Right lobe of liver (tissue), 6 donors: ENCODE measurements around the gene WDR1. TPM values are rescaled to one million over a fixed set of nuclear protein-coding genes. Genes with fewer than 3 reads are reported as not detected.
"Not testable (repeated sequence)": the region's sequence is repeated elsewhere in the genome, so short reads cannot be mapped to it uniquely, and the experiment has no call there.

Source experiments
- ATAC-seq, 4 donors: fragments of 200-7000 bp; cut with Tn5 transposase; one replicate each; pipeline ENCODE4 v1.9.1; 2020; ENCODE audit warnings: mild to moderate bottlenecking in 4 of 4, moderate library complexity in 4 of 4
- DNase-seq, 3 donors: peaks; one replicate each; pipeline ENCODE4 v3.0.0-alpha.2; 2020
- H3K27ac ChIP-seq, 3 donors: fragments of 200-600 bp; one replicate each; pipeline ENCODE4 v1.8.0; 2022
- H3K27me3 ChIP-seq, 2 donors: fragments of 200-600 bp; one replicate each; pipeline ENCODE4 v1.8.0; 2022
- H3K36me3 ChIP-seq, 4 donors: fragments of 200-600 bp; sonication (generic) in 1 of 4; one replicate each; pipeline versions ENCODE4 v1.5.1 to v1.8.0; 2017 to 2022; ENCODE audit warnings: control low read depth in 1 of 4
- H3K4me1 ChIP-seq, 4 donors: fragments of 200-600 bp; sonication (generic) in 1 of 4; one replicate each; pipeline versions ENCODE4 v1.5.1 to v1.8.0; 2017 to 2022; ENCODE audit warnings: control low read depth in 1 of 4
- H3K4me3 ChIP-seq, 3 donors: fragments of 200-600 bp; one replicate each; pipeline ENCODE4 v1.8.0; 2022
- H3K9me3 ChIP-seq, 4 donors: fragments of 200-600 bp; sonication (generic) in 1 of 4; one replicate each; pipeline versions ENCODE4 v1.5.1 to v1.8.0; 2017 to 2022; ENCODE audit warnings: control low read depth in 1 of 4
- CTCF ChIP-seq, 4 donors: fragments of 200-600 bp in 3 of 4; fragments of 450-650 bp in 1 of 4; IDR thresholded peaks; one replicate each; pipeline versions ENCODE4 v1.5.1 to v1.8.0; 2016 to 2022; ENCODE audit warnings: antibody characterized with exemption in 4 of 4, mild to moderate bottlenecking in 2 of 4
- POLR2A ChIP-seq: fragments of 450-650 bp; IDR thresholded peaks from one replicate; pipeline ENCODE4 v1.6.1; 2017; ENCODE audit warnings: antibody characterized with exemption, mild to moderate bottlenecking
- WGBS: methylation state at CpG from one replicate; pipeline ENCODE4 v1.1.6; 2018; ENCODE audit warnings: low coverage, low lambda C conversion rate; ENCODE audit not compliant: insufficient coverage; ENCODE audit errors: missing lambda C conversion rate; 5-methylcytosine and 5-hydroxymethylcytosine counted together
- intact Hi-C, 2 donors: fragments of 100-400 bp; cut with DNase I; formaldehyde crosslinking; loops; one replicate each; pipeline versions ENCODE4 v1.11.2 to v1.14.1; 2022
- total RNA-seq, 6 experiments: library from RNA; depleted of rRNA in 2 of 6; stranded (reverse); fragments of >200 nt in 2 of 6; fragmentation: NEBNext Ultra II Directional in 3 of 6; extraction: Animal tissue kit (Norgen Biotek cat#: 25700) in 3 of 6; gene quantifications; one replicate each; pipeline versions ENCODE4 v1.1.0 to v1.2.4, GENCODE V29; 2016 to 2023
- donor health status: DM: no; HTN: yes; CAD: no.
- donor health status: DM: no; HTN: no; CAD: no.
- donor health status: DM: no; HTN: no; CAD: no.
- donor health status: DM: no; HTN: yes; CAD: no.
- donor health status: DM: no; HTN: yes; CAD: no.

WDR1 gene
- total RNA-seq, 6 experiments from 2014 or later: 65.1 to 149 (median 76.4) TPM

GRCh38 chr4:10131202-10131601, 14.6 kb upstream of the WDR1 start:
- WGBS: no CpG with 5 or more reads among the region's 10 CpGs
- no peak for ATAC-seq
- no peak for DNase-seq

DNA sequence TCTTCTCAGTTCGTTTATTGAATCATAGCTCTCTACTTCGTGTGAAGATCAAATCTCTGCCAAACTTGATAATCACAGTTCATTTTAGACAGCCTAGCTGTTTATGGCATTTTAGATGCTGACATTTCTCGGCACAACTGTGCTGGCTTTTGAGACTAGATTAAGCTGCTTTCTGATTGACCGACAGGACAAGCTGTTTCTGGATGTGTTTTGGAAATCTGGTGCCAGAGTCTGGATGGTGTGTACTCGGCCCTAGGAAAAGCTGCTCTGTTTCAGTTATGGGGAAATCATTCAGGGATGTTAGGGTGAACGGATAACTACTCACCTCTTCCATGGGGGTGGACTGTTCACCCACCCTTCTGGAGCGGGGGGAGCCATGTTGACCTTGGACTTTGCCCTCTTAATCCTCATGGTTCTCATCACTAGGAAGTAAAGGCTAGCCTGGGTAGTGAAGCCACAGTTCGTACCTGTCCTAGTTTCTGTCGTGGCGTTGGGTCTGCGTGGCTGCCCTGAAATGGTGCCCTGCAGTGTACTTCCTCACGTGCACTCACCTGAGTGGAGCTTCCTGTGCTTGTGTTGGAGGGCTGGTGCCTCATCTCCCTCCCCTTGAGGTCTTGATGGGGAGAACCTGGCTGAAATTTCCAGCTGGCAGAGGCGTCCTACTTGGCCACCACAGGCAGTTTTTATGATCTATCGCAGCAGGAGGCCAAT, 13.7 kb upstream of the WDR1 start:
- ATAC-seq: no peak
- intact Hi-C loops: no loop called here
- Histone ChIP-seq H3K27ac (no peak overlapping the region), H3K9me3 (no peaks in the 10 kb centered on the region), H3K4me3 (no peak overlapping the region), H3K4me1 (no peaks in the 10 kb centered on the region), H3K36me3 (no peaks in the 10 kb centered on the region), H3K27me3 (no peaks in the 10 kb centered on the region)
- 69% methylated on average over 11 of the region's 14 CpGs for WGBS
- DNase-seq: no peak
- TF ChIP-seq CTCF (IDR thresholded peaks at IDR 0.05): no peak
- TF ChIP-seq POLR2A: no peak

More at GRCh38 chr4:10131202-10131601, 14.6 kb upstream of the WDR1 start:
- no peak overlapping the region for H3K27ac ChIP-seq
- no peaks in the 10 kb centered on the region for H3K4me1 ChIP-seq
- TF ChIP-seq CTCF (IDR thresholded peaks at IDR 0.05): no peak
- intact Hi-C loops: no loop called here
- H3K4me3 ChIP-seq: no peak overlapping the region
- no peaks in the 10 kb centered on the region for H3K36me3 ChIP-seq
- no peaks in the 10 kb centered on the region for H3K9me3 ChIP-seq
- no peaks in the 10 kb centered on the region for H3K27me3 ChIP-seq

GRCh38 chr4:10129196-10130177, 12.9 kb upstream of the WDR1 start:
- no peak overlapping the region for H3K4me3 ChIP-seq
- no peaks in the 10 kb centered on the region for H3K36me3 ChIP-seq
- 83% methylated on average over 7 of the region's 13 CpGs for WGBS
- TF ChIP-seq CTCF (IDR thresholded peaks at IDR 0.05) (no peak), POLR2A (no peak)
- no peaks in the 10 kb centered on the region for H3K4me1 ChIP-seq
- no peak overlapping the region for H3K27ac ChIP-seq
- peak in 1 of 4 donors; percentile 38 for ATAC-seq
- no peak for DNase-seq
- no peaks in the 10 kb centered on the region for H3K9me3 ChIP-seq
- no peaks in the 10 kb centered on the region for H3K27me3 ChIP-seq
- intact Hi-C loops: no loop called here

- Histone ChIP-seq H3K27me3 (no peaks in the 10 kb centered on the region), H3K4me3 (no peak overlapping the region), H3K9me3 (no peaks in the 10 kb centered on the region), H3K4me1 (no peaks in the 10 kb centered on the region), H3K36me3 (no peaks in the 10 kb centered on the region), H3K27ac (no peak overlapping the region)
- no peak for DNase-seq
- intact Hi-C loops: no loop called here
- WGBS: 55% methylated on average over 2 of the region's 2 CpGs
- TF ChIP-seq CTCF (IDR thresholded peaks at IDR 0.05) (no peak), POLR2A (no peak)
- no peak for ATAC-seq
Measured at GRCh38 chr4:10128761-10129160, 12.2 kb upstream of the WDR1 start.

- ATAC-seq, H3K36me3 ChIP-seq, intact Hi-C loops: not testable (repeated sequence)
Measured at GRCh38 chr4:10127531-10127930, 10.9 kb upstream of the WDR1 start.

More at GRCh38 chr4:10127531-10127930, 10.9 kb upstream of the WDR1 start:
- H3K27me3 ChIP-seq, H3K4me1 ChIP-seq, H3K27ac ChIP-seq, H3K9me3 ChIP-seq, H3K4me3 ChIP-seq, DNase-seq: not testable (repeated sequence)
- 96% methylated on average over 3 of the region's 7 CpGs for WGBS
